Measurements from ENCODE around the gene CD9. TPM values are rescaled to one million over a fixed set of nuclear protein-coding genes. Genes with fewer than 3 reads are reported as not detected.
"Not testable (repeated sequence)": the region's sequence is repeated elsewhere in the genome, so short reads cannot be mapped to it uniquely, and the experiment has no call there.

The CD9 gene
- total and polyA plus RNA-seq, 8 donors, result 100 to 512 (median 121) TPM

- ATAC-seq (no peak), DNase-seq (no peak)
- peak overlapping the region; percentile 37 to 70 for H3K27ac ChIP-seq
- intact Hi-C loops (cut with DNase I), result loop anchor here in 1 of 2 donors (10.0 kb wide), 1 partner anchor 59 kb away; no protein-coding TSS in a partner anchor
- H3K36me3 ChIP-seq, result peaks cover 0 to 9% of the 10 kb centered on the region in 2 donors
- no peaks in the 10 kb centered on the region for H3K9me3 ChIP-seq
- peaks cover 0 to 18% of the 10 kb centered on the region in 2 donors for H3K27me3 ChIP-seq
- no peak for TF ChIP-seq CTCF (IDR thresholded peaks at IDR 0.05)
- H3K4me1 ChIP-seq, result peaks cover 30 to 92% of the 10 kb centered on the region in 2 donors
- no peak overlapping the region for H3K4me3 ChIP-seq
These were observed 5.6 kb downstream of the CD9 start for GRCh38 chr12:6205761-6206160.

- peaks cover 0 to 12% of the 10 kb centered on the region in 2 donors for H3K27me3 ChIP-seq
- peaks cover 0 to 9% of the 10 kb centered on the region in 2 donors for H3K36me3 ChIP-seq
- H3K27ac ChIP-seq, result peak overlapping the region in 1 of 2 donors; percentile 70
- DNase-seq (no peak), ATAC-seq (no peak)
- peaks cover 30 to 89% of the 10 kb centered on the region in 2 donors for H3K4me1 ChIP-seq
- intact Hi-C loops (cut with DNase I), result loop anchor here in 1 of 2 donors (10.0 kb wide), 1 partner anchor 58 kb away; no protein-coding TSS in a partner anchor
- TF ChIP-seq CTCF (IDR thresholded peaks at IDR 0.05), result no peak
- no peaks in the 10 kb centered on the region for H3K9me3 ChIP-seq
- no peak overlapping the region for H3K4me3 ChIP-seq
These were observed 6.1 kb downstream of the CD9 start for GRCh38 chr12:6206327-6206726.

GRCh38 chr12:6207259-6207925, 7.2 kb downstream of the CD9 start:
- peaks cover 0 to 2% of the 10 kb centered on the region in 2 donors for H3K27me3 ChIP-seq
- intact Hi-C loops (cut with DNase I), result loop anchor here in 1 of 2 donors (10.0 kb wide), 1 partner anchor 57 kb away; no protein-coding TSS in a partner anchor
- DNase-seq, result no peak

GRCh38 chr12:6208130-6208529, 7.9 kb downstream of the CD9 start:
- Histone ChIP-seq H3K27ac (peak overlapping the region in 1 of 2 donors; percentile 44), H3K4me1 (peaks cover 26 to 83% of the 10 kb centered on the region in 2 donors), H3K4me3 (no peak overlapping the region), H3K9me3 (no peaks in the 10 kb centered on the region), H3K36me3 (peaks cover 0 to 24% of the 10 kb centered on the region in 2 donors), H3K27me3 (no peaks in the 10 kb centered on the region)
- no peak for TF ChIP-seq CTCF (IDR thresholded peaks at IDR 0.05)
- DNase-seq, result no peak
- intact Hi-C loops (cut with DNase I), result loop anchor here in 1 of 2 donors (10.0 kb wide), 1 partner anchor 57 kb away; no protein-coding TSS in a partner anchor
- peak; percentile 64 for ATAC-seq

More at GRCh38 chr12:6207259-6207925, 7.2 kb downstream of the CD9 start:
- Histone ChIP-seq H3K36me3 (peaks cover 0 to 19% of the 10 kb centered on the region in 2 donors), H3K27ac (peak overlapping the region; percentile 58 to 70), H3K9me3 (no peaks in the 10 kb centered on the region), H3K4me1 (peaks cover 26 to 88% of the 10 kb centered on the region in 2 donors), H3K4me3 (no peak overlapping the region)
- no peak for TF ChIP-seq CTCF (IDR thresholded peaks at IDR 0.05)
- ATAC-seq, result peak; percentile 16

- peaks cover 22 to 73% of the 10 kb centered on the region in 2 donors for H3K4me1 ChIP-seq
- H3K27ac ChIP-seq, result peak overlapping the region in 1 of 2 donors; percentile 24
- not testable (repeated sequence) for H3K9me3 ChIP-seq, H3K4me3 ChIP-seq, H3K27me3 ChIP-seq, ATAC-seq
- intact Hi-C loops (cut with DNase I), result loop anchor here in 1 of 2 donors (10.0 kb wide), 1 partner anchor 55 kb away; no protein-coding TSS in a partner anchor
- H3K36me3 ChIP-seq, result peaks cover 0 to 24% of the 10 kb centered on the region in 2 donors
- DNase-seq, result peak in 1 of 4 donors; percentile 6
These were observed 9.2 kb downstream of the CD9 start for GRCh38 chr12:6209428-6209827.
